GM12874 (cell line): ENCODE measurements around the gene ACACA.

ENCODE experiments used
- CTCF ChIP-seq: IDR thresholded peaks from 2 replicates; pipeline ENCODE4 v1.5.1; 2011; ENCODE audit warnings: low read depth, mild to moderate bottlenecking, control low read depth, low read length, moderate library complexity; ENCODE audit not compliant: insufficient read depth

Gene ACACA

GRCh38 chr17:37144075-37144701, 262.4 kb downstream of the ACACA start:
- TF ChIP-seq CTCF, result no peak

GRCh38 chr17:37142294-37142896, 264.2 kb downstream of the ACACA start:
- TF ChIP-seq CTCF, result no peak

GRCh38 chr17:37138571-37139120, 268.0 kb downstream of the ACACA start:
- no peak for TF ChIP-seq CTCF

- no peak for TF ChIP-seq CTCF
These were observed 268.6 kb downstream of the ACACA start for GRCh38 chr17:37137906-37138514.

GRCh38 chr17:37137070-37137610, 269.5 kb downstream of the ACACA start:
- TF ChIP-seq CTCF, result no peak

GRCh38 chr17:37135576-37135975, 271.1 kb downstream of the ACACA start:
- no peak for TF ChIP-seq CTCF

- TF ChIP-seq CTCF, result no peak
These were observed 272.6 kb downstream of the ACACA start for GRCh38 chr17:37134050-37134449.
